ENCODE results near the gene SPATA17. TPM values are rescaled to one million over a fixed set of nuclear protein-coding genes. Genes with fewer than 3 reads are reported as not detected.

The SPATA17 gene
- total and polyA plus RNA-seq, 2 of the 13 experiments (the other 11 are each of a cell fraction or from before 2014, with no cell fraction given): 0.48 to 1.7 TPM

DNA sequence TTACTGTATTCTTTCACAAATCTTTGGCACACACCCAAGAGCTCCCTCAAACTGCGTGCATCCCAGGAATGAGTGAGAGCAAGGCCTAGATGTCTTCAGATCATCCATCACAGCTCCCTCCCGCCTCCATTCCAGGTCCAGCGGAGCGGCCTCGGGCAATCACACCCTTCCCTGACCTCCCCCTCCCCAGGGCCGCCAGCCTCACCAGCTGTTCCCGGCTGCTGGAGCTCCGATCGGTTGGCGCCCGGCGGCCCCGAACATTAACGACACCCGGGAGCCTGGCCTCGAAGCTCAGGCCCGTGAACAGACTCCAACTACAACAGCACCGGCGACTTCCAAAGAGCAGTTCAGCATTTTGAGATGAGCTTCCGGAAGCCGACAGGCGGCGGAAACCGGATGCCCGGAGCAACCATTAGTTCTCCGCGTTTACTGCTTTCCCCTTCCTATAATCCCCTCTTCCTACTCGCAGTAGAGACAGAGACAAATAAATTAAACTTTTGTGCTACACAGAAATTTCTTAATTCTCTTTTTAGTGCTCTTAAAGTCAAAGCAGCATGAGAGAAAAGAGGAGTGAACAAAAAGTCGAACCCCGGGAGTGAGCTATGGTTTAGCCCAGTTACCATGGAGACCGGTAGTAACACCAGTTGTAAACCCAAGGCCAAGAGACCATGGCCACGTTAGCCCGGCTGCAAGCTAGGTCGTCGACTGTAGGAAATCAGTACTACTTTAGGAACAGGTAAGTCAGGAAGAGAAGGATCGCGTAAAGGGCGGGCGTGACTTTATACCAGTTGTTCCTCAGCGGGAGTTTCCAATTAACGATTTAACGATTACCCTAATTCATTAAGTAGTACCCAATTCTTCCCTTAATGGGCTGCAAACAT lies at the start of gene SPATA17, which contains the start of gene GPATCH2 (continued):
- no peak for TF ChIP-seq ESRRA (CRISPR knock-in tag; IDR thresholded peaks at IDR 0.05; ENCODE audit: low read depth)
- TF ChIP-seq SYNCRIP (IDR thresholded peaks at IDR 0.05; ENCODE audit: insufficient read depth, low read depth, low read length): no peak
- TF ChIP-seq ZNF17 (CRISPR knock-in tag; IDR thresholded peaks at IDR 0.05): no peak
- TF ChIP-seq, protein P1, sequence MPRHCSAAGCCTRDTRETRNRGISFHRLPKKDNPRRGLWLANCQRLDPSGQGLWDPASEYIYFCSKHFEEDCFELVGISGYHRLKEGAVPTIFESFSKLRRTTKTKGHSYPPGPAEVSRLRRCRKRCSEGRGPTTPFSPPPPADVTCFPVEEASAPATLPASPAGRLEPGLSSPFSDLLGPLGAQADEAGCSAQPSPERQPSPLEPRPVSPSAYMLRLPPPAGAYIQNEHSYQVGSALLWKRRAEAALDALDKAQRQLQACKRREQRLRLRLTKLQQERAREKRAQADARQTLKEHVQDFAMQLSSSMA (CRISPR knock-in tag; IDR thresholded peaks at IDR 0.05): no peak
- TF ChIP-seq ZNF350 (CRISPR knock-in tag; IDR thresholded peaks at IDR 0.05; ENCODE audit: borderline replicate concordance, low read depth): peak; percentile 71
- 0 out of 2 replicates have a peak, but pooled peaks have one; percentile 33 for TF ChIP-seq HNRNPL (IDR thresholded peaks at IDR 0.05; ENCODE audit: low read depth, low read length)
- TF ChIP-seq SP1 (IDR thresholded peaks at IDR 0.05): no peak
- TF ChIP-seq SP1 (CRISPR knock-in tag; IDR thresholded peaks at IDR 0.05): no peak
- TF ChIP-seq SNAPC4 (CRISPR knock-in tag; IDR thresholded peaks at IDR 0.05): peak; percentile 72
- no peak for TF ChIP-seq ZNF546 (CRISPR knock-in tag; conservative IDR thresholded peaks at IDR 0.05)
- peak; percentile 94 for TF ChIP-seq ASH2L (IDR thresholded peaks at IDR 0.05; ENCODE audit: insufficient read length, low read depth, low read length)
- no peak for TF ChIP-seq USF2 (IDR thresholded peaks at IDR 0.05; ENCODE audit: low read depth, low read length)
- no peak for TF ChIP-seq USF2 (CRISPR knock-in tag; IDR thresholded peaks at IDR 0.05; ENCODE audit: borderline replicate concordance)
- no peak for TF ChIP-seq ZNF652 (CRISPR knock-in tag; IDR thresholded peaks at IDR 0.05; ENCODE audit: borderline replicate concordance, low read depth)
- TF ChIP-seq ERF (CRISPR knock-in tag; IDR thresholded peaks at IDR 0.05): peak; percentile 36; the same call in 1 of the 2 replicates
- TF ChIP-seq NCOA5 (CRISPR knock-in tag; IDR thresholded peaks at IDR 0.05): no peak
- TF ChIP-seq, protein P2, sequence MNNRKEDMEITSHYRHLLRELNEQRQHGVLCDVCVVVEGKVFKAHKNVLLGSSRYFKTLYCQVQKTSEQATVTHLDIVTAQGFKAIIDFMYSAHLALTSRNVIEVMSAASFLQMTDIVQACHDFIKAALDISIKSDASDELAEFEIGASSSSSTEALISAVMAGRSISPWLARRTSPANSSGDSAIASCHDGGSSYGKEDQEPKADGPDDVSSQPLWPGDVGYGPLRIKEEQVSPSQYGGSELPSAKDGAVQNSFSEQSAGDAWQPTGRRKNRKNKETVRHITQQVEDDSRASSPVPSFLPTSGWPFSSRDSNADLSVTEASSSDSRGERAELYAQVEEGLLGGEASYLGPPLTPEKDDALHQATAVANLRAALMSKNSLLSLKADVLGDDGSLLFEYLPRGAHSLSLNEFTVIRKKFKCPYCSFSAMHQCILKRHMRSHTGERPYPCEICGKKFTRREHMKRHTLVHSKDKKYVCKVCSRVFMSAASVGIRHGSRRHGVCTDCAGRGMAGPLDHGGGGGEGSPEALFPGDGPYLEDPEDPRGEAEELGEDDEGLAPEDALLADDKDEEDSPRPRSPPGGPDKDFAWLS (CRISPR knock-in tag; IDR thresholded peaks at IDR 0.05; ENCODE audit: borderline replicate concordance): no peak
- TF ChIP-seq, protein P3, sequence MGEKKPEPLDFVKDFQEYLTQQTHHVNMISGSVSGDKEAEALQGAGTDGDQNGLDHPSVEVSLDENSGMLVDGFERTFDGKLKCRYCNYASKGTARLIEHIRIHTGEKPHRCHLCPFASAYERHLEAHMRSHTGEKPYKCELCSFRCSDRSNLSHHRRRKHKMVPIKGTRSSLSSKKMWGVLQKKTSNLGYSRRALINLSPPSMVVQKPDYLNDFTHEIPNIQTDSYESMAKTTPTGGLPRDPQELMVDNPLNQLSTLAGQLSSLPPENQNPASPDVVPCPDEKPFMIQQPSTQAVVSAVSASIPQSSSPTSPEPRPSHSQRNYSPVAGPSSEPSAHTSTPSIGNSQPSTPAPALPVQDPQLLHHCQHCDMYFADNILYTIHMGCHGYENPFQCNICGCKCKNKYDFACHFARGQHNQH (CRISPR knock-in tag; IDR thresholded peaks at IDR 0.05): peak; percentile 65

Measured in HepG2 (cell line).